HG03175 (cell line): ENCODE data around the gene MAP3K21.

Experiments used
- ATAC-seq: cut with Tn5 transposase; IDR thresholded peaks from one replicate; pipeline ENCODE4 v1.9.1; 2021; ENCODE audit warnings: mild to moderate bottlenecking, moderate library complexity; ENCODE audit not compliant: unreplicated experiment

Gene MAP3K21

GRCh38 chr1:233386336-233386735 is 58.8 kb downstream of the MAP3K21 start:
- ATAC-seq = no peak

DNA sequence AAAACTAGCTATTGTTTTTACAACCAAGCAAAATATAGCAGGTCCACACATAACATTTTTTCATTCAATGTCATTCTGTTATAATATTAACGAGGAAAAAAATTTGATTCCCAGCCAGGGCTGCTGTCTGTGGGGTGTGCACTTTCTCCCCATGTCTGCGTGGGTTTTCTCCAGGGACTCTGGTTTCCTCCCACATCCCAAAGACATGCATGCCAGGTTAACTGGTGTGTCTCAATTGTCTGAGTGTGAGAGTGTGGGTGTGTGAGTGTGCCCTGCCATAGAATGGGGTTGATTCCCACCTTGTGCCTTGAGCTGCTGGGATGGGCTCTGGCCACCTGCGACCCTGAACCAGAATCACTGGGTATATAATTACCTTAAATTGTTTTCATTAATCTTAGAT is 60.1 kb downstream of the MAP3K21 start:
- no peak for ATAC-seq

DNA sequence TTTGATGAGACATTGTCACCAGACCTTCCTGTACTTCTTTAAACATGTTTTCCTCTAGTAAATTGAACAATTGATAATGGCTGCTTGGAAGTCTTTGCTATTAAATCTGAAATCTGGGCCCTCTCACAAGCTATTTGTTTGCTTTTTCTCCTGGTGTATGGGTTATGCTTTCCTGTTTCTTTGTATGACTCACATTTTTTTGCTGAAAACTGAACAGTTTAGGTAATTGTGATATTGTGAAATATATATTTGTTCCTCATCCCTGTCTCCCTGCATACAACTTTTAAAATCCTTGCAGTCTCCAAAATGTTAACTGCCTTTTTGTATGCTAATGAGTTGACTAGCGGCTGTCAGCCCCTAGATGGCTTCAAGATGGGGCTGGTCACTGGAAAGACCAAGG is 61.6 kb downstream of the MAP3K21 start:
- no peak for ATAC-seq

DNA sequence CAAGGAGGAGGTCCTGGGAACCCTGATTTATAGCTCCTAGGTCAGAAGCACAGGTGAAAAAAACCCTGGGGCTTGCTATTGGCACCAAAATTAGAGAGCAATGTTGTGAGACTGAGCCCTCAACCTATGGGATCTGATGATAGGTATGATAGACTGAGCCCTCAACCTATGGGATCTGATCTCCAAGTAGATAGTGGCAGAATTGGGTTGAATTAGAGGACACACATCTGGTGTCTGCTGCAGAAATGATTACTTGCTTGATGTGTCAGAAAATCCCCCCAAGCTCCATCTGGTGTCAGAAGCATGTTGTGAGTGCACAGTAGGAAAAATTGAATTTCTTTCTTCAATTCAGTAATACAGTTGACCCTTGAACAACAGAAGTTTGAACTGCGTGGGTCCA is 62.4 kb downstream of the MAP3K21 start:
- ATAC-seq = no peak

- no peak for ATAC-seq
Measured at GRCh38 chr1:233390842-233391737, 63.6 kb downstream of the MAP3K21 start.

GRCh38 chr1:233393084-233393840 is 65.7 kb downstream of the MAP3K21 start:
- no peak for ATAC-seq

GRCh38 chr1:233393926-233394680 is 66.6 kb downstream of the MAP3K21 start:
- ATAC-seq = no peak

- ATAC-seq = peak; percentile 93
Measured at GRCh38 chr1:233394860-233395717, 67.6 kb downstream of the MAP3K21 start.

GRCh38 chr1:233395863-233396646 is 68.5 kb downstream of the MAP3K21 start:
- no peak for ATAC-seq

- no peak for ATAC-seq
Measured at GRCh38 chr1:233406339-233406960, 78.9 kb downstream of the MAP3K21 start.

DNA sequence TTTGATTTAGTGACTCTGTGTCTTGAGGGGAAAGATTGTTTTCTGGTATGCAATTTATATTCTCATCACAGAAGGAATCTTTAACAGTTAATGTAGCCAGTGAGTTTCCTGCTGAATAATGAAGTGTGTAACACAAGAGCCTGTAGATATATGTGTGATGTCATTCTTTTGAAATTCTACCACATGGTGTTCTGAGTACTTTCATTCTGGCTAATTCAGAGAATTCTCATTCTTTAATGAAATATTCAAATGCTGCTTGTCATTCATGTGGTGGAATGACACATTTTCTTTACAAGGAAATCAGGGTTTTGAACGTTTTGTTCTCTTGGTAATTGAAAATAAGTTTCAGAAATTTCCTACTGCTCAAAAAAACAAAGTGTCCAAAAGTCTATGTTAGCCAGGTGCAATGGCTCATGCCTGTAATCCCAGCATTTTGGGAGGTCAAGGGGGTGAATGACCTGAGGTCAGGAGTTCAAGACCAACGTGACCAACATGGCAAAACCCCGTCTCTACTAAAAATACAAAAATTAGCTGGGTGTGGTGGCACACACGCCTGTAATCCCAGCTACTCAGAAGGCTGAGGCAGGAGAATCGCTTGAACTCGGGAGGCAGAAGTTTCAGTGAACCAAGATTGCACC is 79.6 kb downstream of the MAP3K21 start:
- ATAC-seq = no peak

GRCh38 chr1:233409540-233409939 is 82.0 kb downstream of the MAP3K21 start:
- no peak for ATAC-seq

GRCh38 chr1:233410906-233411305 is 83.4 kb downstream of the MAP3K21 start:
- no peak for ATAC-seq

GRCh38 chr1:233412812-233413211 is 85.3 kb downstream of the MAP3K21 start:
- no peak for ATAC-seq

DNA sequence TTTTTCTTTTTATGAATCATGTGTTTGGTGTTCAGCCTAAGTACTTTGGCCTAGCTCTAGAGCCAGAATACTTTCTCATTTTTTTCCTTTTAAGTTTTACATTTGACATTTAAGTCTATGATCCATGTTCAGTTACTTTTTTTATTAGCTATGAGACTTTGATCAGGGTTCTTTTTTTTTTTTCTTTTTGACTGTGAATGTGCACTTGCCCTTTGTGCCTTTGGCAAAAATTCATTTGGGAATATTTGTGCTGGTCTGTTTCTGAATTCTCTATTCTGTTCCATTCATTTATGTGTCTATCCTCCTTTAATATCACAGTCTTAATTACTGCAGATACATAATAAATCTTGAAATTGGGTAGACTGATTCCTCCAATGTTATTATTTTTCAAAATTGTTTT is 93.8 kb downstream of the MAP3K21 start:
- no peak for ATAC-seq

DNA sequence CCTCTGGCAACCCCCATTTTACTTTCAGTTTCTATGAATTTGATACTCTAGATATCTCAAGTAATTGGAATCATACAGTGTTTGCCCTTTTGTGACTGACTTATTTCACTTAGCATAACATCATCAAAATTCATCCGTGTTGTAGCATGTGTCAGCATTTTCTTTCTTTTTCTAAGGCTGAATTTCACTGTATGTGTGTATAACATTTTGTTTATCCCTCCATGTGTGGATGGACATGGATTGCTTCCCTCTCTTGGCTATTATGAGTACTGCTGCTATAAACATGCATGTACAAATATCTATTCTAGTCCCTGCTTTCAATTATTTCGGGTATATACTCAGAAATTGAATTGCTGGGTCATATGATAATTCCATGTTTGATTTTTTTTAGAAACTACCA is 97.3 kb downstream of the MAP3K21 start:
- ATAC-seq = no peak

- no peak for ATAC-seq
Measured at GRCh38 chr1:233427907-233428306, 100.4 kb downstream of the MAP3K21 start.

DNA sequence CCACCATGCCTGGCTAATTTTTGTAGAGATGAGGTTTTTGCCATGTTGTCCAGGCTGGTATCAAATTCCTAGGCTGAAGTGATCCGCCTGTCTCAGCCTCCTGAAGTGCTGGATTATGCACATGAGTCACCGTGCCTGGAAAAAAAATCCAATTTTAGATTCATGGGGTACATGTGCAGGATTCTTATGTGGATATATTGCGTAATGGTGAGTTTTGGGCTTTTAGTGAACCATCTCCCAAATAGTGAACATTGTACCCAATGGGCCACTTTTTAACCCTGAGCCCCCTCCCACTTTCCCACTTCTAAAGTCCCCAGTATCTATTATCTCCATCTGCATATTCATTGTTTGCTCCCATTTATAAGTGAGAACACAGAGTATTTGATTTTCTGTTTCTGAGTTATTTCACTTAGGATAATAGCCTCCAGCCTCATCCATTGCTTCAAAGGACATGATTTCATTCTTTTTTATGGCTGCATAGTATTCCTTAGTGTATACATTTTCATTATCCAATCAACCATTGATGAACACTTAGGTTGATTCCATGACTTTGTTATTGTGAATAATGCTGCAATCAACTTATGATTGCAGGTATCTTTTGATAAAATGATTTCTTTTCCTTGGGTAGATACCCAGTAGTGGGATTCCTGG is 104.4 kb downstream of the MAP3K21 start:
- no peak for ATAC-seq
